Measurements from ENCODE around the gene TRPM2.

DNA sequence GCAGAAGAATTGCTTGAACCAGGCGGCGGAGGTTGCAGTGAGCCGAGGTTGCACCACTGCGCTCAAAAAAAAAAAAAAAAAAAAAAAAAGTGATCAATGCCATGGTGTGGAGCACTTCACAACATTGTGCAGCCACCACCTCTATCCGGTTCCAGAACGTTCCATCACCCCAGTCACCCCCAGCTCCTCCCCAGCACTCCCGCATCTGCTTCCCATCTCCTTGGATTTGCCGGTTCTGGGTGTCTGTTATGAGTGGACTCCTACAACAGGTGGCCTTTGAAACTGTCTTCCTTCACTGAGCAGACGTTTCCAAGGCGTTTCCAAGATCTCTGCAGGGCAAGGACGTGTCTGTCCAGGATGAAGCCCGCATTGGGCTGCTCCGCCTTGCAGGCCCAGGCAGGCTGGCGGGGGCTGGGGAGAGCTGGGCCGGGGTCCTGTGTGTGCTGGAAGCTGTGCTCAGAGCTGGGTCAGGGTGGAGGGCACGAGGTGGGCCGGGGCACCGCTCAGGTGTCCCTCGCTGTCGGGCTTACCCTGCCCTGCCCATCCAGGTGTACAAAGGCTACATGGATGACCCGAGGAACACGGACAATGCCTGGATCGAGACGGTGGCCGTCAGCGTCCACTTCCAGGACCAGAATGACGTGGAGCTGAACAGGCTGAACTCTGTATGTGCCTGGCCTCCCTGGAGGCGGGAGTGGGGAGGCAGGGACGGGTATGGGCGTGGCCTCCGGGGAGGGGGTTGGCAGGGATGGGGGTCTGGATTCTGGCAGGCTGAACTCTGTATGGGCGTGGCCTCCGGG, 87.0 kb downstream of the TRPM2 start:
- TF ChIP-seq, protein P1, sequence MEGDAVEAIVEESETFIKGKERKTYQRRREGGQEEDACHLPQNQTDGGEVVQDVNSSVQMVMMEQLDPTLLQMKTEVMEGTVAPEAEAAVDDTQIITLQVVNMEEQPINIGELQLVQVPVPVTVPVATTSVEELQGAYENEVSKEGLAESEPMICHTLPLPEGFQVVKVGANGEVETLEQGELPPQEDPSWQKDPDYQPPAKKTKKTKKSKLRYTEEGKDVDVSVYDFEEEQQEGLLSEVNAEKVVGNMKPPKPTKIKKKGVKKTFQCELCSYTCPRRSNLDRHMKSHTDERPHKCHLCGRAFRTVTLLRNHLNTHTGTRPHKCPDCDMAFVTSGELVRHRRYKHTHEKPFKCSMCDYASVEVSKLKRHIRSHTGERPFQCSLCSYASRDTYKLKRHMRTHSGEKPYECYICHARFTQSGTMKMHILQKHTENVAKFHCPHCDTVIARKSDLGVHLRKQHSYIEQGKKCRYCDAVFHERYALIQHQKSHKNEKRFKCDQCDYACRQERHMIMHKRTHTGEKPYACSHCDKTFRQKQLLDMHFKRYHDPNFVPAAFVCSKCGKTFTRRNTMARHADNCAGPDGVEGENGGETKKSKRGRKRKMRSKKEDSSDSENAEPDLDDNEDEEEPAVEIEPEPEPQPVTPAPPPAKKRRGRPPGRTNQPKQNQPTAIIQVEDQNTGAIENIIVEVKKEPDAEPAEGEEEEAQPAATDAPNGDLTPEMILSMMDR (IDR thresholded peaks at IDR 0.05) = no peak
- no peak for TF ChIP-seq POLR2A (IDR thresholded peaks at IDR 0.05)
